ENCODE data around the gene XPC.

Gene XPC

GRCh38 chr3:14124223-14124614 is 54.2 kb downstream of the XPC start:
- no peak for TF ChIP-seq CTCF (IDR thresholded peaks at IDR 0.05)

- no peak; the same call in 1 of the 2 replicates for TF ChIP-seq CTCF (IDR thresholded peaks at IDR 0.05)
Measured at GRCh38 chr3:14123308-14124222, 54.8 kb downstream of the XPC start.

- TF ChIP-seq CTCF (IDR thresholded peaks at IDR 0.05) = no peak
Measured at GRCh38 chr3:14122301-14122700, 56.1 kb downstream of the XPC start.

GRCh38 chr3:14121859-14122258 is 56.5 kb downstream of the XPC start:
- no peak for TF ChIP-seq CTCF (IDR thresholded peaks at IDR 0.05)

GRCh38 chr3:14120111-14120920 is 58.1 kb downstream of the XPC start:
- no peak for TF ChIP-seq CTCF (IDR thresholded peaks at IDR 0.05)

GRCh38 chr3:14119651-14120050 is 58.8 kb downstream of the XPC start:
- no peak for TF ChIP-seq CTCF (IDR thresholded peaks at IDR 0.05)

- no peak for TF ChIP-seq CTCF (IDR thresholded peaks at IDR 0.05)
Measured at GRCh38 chr3:14118400-14119381, 59.7 kb downstream of the XPC start.

Data from LNCAP (cell line).